Midbrain (tissue), 1 donor: ENCODE results near the gene PIK3CB.
"Not testable (repeated sequence)": the region's sequence is repeated elsewhere in the genome, so short reads cannot be mapped to it uniquely, and the experiment has no call there.

Experiments
- DNase-seq: peaks from one replicate; lab custom pipeline; 2025; lab: John Stamatoyannopoulos, UW

The PIK3CB gene

DNA sequence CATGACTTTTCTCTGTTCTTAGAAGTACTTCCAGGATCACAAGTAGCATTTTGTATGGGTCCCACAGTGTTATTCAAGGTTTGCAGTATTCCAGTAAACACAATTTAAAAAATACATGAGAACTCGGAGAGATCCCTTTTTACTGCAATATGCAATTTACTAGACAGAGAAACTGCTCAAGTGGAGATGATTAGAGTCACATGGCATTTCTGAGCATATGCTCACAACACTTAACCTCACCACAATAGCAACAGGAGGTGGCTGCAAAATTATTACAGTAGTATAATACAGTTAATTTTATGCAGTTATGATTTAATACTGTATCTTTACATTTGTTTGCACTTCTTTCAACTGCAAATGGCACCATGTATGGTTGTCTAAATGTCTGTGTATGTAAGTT is 87.5 kb downstream of the PIK3CB start:
- DNase-seq, result no peak

DNA sequence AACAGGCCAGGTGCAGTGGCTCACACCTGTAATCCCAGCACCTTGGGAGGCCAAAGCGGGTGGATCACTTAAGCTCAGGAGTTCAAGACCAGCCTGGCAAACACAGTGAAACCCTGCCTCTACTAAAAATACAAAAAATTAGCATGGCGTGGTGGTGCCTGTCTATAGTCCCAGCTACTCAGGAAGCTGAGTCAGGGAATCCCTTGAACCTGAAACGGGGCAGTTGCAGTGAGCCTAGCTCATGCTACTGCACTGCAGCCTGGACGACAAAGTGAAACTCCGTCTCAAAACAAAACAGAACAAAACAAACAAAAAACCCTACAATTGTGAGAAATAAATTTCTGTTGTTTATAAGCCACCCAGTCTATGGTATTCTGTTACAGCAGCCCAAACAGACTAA is 94.7 kb downstream of the PIK3CB start:
- DNase-seq, result no peak

DNA sequence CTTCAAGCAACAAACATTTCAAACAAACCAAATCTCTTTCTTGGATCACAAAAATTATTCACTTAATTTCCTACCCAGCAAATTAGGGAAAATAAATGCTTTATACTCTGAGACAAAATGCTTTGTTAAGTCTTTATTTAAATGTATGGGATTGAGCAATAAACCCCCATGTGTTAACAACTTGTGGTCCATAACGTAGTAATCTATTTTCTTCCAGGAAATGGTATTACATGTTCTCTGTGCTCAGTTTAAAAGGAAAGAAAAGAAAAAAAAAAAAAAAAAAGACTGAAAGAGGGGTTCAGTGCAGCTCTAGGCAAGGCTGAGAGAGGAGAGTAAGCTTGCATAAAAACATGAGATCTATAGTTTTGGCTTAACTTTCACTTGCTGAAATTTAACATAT is 102.3 kb downstream of the PIK3CB start:
- no peak for DNase-seq

DNA sequence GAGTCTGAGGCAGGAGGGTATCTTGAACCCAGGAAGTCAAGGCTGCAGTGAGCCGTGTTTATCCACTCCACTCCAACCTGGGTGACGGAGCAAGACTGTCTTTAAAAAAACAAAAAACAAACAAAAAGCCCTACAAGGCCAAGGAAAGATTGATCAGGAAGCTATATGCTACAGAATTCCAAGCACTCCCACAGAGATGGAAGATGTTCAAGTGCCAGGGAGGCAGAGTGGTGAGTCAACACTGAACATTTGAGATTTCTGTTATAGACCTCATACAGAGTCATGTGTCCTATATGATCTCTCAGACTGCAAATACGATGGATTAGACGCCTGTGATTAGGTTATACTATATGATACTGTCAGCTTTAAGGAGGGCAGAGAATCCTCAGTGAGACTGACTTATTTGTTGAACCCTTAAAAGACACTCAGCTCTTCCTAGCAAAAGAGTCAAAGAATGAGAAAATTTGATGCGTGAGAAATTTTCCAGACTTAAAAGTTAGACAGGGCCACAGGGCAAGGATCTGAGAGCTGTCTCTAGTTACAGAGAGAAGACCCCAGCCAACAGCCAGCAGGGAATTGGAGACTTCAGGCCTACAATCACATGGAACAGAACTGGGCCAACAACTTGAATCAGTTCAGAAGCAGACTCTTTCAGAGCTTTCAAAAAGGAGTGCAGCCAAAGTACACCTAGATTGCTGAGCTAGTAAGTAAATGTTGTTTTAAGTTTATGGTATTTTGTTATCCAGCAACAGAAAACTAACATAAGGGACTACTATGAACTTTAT is 107.6 kb downstream of the PIK3CB start:
- peak; percentile 8 for DNase-seq

DNA sequence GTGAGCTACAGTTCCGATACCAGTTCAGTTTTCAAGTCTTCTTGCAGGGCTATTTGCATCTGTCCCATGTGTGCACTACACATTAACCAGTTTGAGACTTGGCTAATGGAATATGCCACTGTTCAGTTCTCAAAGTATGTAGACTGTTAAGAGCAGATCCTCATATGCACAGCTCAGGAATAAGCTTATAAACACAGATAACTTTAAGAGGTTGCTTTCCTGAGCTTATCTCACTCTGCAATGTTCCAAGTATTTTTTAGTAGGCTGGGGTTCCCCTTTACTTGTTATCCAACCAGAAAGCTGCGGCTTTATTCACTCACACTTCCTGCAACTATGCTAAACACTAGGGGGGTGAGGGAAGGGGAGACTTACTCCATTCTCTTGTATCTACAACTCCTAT is 108.7 kb downstream of the PIK3CB start:
- DNase-seq, result not testable (repeated sequence)

DNA sequence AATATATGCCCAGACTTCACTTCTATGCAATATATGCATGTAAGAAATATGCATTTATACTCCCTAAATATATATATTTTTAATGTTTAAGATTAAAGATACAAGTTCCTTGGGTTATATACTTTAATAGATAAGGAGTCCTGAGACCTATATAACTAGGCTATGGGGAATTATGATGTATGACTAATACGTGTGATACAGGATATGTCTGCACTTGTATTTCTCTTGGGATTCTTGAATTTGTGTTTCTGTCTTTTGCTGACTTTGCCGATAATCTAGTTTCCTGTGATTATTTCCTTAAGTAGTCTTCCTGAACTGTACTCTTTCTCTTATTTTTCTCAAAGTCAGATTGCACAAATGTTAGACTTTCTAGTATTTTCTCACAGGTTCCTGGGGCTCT is 109.6 kb downstream of the PIK3CB start:
- no peak for DNase-seq

DNA sequence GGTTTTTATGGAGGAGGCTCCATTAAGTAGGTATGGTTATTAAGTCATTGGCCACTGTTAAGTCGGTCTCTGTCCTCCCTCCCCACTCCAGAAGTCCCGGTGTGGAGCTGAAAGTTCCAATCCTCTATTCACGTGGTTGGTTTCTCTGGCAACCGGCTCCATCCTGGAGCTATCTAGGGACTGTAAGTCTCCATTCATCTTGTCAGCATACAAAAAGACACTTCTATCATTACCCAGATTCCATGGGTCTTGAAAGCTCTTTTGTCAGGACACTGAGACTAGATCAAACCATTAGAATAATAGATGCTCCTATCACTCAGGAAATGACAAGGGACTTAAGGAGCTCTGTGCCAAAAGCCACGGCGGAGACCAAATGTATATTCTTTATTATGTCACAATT is 110.3 kb downstream of the PIK3CB start:
- peak; percentile 12 for DNase-seq

DNA sequence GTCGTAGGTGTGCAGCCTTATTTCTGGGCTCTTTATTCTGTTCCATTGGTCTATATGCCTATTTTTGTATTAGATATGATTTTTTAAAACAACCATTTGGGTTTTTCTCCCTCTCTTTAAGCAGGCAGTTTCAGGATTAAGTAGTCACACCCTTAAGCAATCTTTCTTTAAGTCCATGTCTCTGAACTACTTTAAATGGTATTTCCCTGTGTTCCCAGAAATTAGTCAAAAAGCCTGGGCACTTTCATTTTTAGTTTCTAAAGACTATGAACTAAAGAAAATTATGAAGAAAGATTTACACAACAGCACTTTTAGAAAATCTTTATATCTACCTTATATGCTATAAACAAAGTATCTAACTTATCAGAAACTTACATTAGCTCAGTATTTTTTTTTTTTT is 115.9 kb downstream of the PIK3CB start:
- no peak for DNase-seq

DNA sequence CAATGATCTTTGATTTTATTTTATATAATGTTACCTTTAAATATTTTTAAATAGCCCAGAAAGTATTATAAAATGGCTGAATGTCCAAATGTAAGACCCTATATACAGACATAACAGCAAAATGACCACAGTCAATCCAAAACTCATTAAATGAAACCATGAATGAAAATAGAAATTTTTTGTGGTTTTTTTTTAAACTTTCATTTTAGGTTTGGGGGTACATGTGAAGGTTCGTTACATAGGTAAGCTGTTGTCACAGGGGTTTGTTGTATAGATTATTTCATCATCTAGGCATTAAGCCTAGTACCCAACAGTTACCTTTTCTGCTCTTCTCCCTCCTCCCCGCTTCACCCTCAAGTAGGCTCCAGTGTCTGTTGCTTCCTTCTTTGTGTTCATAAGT is 117.4 kb downstream of the PIK3CB start:
- DNase-seq, result no peak

DNA sequence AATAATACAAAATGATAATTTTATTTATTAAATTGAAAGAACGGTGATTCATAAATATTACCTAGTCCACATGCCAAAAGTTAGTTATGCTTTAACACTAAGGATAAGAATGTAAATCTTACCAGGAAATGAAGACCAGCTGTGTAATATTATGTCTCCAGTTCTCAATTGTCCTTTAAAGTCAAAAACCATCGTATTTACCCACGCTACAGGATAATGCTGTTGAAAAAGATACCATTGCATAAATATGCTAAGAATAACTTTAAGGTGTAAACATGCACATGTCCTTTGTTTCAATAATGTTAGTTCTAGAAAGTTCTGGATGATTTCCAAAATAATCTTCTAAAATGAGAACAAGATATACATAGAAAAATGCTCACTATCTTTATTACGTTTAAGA is 122.6 kb downstream of the PIK3CB start:
- DNase-seq, result no peak

DNA sequence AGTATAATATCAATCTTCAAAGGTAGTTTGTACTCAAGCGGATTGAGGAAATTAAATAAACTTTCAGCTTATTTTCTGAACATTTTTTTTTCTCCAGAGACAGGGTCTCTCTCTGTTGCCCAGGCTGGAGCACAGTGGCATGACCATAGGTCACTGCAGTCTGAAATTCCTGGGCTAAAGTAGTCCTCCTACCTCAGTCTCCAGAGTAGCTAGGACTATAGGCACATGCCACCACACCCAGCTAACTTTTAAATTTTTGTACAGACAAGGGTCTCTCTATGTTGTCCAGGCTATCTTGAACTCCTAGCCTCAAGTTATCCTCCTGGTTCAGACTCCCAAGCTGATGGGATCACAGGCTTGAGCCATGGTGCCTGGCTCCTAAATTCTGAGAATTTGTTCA is 129.1 kb downstream of the PIK3CB start:
- no peak for DNase-seq

DNA sequence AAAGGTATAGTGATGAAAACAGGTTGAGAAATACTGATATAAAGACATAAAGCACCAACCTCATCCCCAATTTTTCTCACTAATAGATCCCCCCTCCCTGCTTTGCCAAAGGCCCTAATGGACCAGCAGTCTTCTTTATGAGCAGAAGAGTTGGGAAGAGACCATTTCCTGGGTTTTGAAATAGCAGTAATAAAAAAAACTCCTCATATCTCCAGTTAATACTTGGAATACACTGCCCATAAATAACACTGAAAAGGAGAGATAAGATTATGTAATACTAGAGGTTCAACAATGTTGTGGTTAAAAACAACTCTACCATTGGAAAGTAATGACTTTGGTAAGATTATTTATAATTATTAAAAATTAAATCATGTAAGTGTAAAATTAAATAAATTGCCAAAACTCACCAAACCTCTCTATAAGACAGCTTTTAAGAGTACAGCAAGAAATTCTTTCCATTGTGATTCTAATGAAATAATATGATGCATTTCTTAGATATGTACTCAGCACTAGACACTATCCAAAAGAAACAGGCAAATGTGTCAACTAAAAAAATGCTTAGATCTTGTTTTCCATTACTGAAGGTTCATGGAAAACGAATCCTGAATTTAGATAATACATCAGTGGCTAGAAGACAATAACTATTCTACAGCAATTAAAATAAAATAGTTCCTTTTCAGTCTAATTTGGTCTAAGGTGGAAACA is 137.9 kb downstream of the PIK3CB start:
- no peak for DNase-seq

DNA sequence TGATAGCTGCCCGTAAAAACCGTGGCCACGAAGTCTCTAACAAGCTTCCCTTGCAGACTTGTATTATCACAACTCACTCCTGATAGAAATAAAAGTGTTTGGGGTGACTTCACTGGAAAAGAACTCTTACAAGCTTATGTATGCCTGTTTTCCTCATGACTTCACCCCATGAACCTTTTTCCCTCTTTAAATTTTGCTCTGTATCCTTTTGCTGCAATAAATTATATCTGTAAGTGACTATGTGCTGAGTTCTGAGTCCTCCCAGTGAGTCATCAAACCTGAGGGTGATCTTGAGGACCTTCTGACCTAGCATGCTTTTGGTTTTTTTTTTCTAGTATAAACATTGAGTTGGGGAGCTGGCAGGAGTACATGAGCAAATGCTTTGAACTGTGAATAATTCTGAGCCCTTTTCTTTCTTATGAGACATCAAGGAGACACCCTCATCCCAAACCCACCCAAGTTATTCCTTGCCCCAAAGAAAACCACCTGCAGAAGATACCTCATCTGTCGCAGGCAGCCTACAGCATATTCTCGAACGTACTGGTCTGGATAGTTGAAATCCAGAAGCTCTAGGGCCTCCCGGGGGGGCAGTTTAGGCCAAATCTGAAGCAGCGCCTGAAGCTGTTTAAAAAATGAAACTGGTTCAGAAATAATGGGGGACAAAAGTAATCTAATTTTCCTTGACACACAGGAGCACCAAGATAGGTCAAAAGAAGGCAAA is 140.3 kb downstream of the PIK3CB start:
- DNase-seq, result no peak

DNA sequence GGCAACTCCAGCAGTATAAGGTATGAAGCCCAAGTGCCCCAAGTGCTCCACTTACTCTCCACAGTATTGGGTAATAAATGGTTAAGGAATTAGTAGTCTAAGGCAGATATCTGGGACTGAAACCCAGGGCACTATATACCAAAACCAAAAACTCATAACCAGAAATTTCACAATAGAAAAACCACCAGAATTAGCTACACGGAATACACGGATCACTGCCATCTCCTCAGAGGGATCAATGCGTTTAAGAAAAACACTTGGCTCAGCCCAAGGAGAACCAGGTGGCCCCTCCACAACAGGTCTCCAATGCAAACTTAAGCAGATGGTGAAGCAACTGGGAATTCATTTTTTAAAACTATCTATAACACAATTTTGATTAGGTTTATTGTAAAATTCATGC is 142.6 kb downstream of the PIK3CB start:
- no peak for DNase-seq

DNA sequence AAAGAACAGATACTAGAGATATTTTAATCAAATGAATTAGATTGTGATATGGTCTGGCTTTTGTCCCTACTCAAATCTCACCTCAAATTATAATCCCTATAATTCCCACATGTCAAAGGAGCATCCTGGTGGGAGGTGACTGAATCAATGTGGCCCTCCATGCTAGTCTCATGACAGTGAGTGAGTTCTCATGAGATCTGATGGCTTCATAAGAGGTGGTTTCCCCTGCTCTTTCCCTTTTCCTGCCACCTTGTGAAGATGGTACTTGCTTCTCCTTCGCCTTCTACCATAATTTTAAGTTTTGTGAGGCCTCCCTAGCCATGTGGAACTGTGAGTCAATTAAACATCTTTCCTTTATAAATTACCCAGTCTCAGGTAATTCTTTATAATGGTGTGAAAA is 143.4 kb downstream of the PIK3CB start:
- DNase-seq, result no peak

DNA sequence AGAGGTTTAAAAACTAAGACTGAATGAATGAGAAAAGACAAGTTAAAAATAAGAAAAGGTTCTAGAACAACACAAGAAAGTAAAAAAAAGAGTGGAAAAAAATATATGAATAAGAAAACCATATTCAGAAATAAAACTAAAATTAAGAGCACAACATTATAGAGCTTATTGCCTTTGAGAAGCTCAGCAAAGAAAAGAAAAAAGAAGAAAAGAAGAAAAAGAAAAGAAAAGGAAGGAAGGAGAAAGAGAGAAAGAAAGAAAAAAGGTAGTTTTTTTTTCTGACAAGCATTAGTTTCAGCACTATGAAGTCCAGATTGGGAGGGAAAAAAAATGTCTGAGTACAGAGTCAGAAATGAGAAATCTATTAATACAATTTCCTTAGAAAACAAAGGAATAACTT is 144.7 kb downstream of the PIK3CB start:
- DNase-seq, result no peak

DNA sequence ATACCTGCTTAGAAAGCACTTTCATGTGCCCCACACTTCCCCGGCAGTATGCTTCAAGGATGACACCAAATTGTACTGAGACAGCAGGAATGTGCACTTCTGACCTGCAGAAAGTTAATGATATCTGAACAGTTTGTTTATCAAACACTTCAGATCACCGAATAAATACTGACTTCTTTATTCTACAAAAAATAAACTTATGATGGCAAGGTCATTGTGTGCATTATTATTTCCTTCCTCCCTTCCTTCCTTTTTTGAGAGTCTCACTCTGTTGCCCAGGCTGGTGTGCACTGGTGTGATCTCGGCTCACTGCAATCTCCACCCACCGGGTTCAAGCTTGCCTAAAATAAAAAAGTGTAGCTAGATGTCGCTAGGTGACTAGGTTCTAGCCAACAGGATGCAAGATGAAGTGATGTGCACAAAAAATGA is 145.8 kb downstream of the PIK3CB start:
- DNase-seq, result no peak

DNA sequence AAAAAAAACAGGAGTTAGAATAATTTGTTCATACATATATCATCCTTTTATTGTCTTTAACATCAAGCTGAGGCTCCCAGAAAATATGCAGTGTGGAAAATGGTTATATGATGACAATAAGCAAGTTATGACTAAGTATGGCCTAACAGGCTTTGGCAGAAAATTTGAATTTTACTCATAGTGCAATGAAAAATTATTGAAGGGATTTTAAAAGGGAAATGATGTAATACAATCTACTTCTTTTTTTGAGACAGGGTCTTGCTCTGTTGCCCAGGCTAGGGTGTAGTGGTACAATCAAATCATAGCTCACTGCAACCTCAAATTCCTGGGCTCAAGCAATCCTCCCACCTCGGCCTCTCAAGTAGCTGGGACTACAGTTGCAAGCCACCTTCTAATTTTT is 147.5 kb downstream of the PIK3CB start:
- no peak for DNase-seq

DNA sequence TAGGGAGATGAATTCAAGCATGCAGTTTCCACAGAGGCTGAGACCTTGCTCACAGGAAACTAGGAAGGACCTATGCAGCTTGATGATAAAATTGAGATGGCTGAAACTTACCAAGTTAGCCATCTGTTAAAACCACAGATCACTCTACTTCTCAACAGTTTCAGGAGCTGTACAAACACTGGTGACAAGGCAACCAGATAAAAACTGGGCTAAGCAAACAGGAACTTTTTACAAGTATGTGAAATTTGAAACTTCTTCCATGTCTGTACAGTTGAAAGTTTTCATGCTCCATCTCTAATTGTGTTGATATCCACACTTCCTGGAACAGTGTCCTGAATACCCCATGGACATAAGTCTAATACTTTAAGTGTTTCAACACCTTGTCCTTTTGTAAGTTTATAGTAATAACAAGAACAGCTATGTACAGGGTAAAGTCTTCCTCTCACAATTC is 147.9 kb downstream of the PIK3CB start:
- no peak for DNase-seq

DNA sequence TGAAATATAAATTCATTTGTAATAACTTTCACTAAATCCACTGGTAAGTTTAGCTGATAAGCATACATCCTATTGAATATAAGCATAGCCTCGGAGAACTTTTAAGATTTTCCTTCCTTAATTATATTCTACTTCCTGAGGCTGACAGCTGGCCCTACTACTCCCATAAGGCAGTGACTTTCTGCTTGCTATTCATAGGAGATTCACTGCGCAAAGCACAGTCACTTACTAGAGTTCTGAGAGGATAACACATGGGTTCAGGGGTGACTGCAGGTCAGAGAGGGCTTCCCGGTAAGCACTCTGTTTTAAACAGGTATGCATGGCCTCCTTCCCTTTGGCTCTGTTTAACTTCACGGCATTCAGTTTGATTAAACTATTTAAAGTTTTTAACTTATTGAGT is 150.3 kb downstream of the PIK3CB start:
- no peak for DNase-seq

DNA sequence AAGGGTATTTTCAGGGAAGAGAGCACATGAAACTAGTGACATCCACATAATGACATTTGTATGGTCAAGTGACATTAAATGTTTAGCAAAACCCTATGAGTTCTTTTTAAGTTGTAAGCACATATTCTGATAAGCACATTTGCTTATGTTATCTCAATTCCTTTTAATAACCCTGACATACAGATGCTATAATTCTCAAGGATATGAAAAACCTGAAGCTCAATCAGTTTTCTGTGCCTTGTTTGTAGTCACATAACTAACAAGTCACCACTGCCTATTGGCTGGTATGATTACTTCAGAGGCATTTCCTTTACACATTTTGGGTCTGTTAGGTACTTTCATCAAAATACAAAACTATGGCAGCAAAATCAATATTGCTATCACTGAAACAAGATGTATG is 152.1 kb downstream of the PIK3CB start:
- no peak for DNase-seq

DNA sequence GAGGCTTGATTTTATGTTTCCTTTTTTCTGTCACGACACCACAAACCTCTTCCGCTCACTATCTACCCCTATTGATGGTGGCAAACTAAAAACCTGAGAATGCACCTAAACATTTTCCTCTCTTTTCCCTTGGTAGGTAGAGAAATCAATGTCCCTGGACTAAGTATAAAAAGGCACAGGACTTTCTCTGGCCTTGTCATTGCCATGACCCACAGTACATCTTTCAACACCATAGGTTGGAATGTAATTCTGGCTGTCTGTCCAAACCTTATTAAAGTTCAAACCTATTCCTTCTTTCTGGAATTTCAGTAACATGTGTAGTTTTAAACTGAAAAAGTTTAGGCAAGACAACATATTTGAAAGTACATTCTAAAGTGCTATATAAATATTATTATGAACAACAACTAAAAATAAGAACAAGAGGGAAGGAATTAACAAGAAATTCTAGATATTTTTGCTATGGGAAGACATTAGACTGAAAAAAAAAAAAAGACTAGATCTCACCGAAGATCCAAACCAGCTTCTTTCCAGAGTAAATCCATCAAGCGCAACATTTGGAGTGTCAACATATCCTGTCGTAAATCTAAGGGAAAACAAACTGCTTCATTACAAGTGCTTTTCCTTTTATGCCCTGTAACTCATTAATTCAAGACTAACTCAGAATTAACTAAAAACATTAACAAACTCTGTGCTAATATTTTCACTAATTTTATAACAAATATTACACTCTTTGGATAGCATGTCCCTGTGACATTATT is 153.1 kb downstream of the PIK3CB start:
- no peak for DNase-seq
